Effector CD8-positive, alpha-beta T cell (primary cell): Measurements from ENCODE around the gene SERPINA1.

Source experiments
- DNase-seq: peaks from one replicate; lab custom pipeline; 2025; lab: John Stamatoyannopoulos, UW

Gene SERPINA1

GRCh38 chr14:94382716-94383596 is 5.4 kb downstream of the SERPINA1 start:
- no peak for DNase-seq

- no peak for DNase-seq
These were observed 6.2 kb downstream of the SERPINA1 start for GRCh38 chr14:94382099-94382715.

GRCh38 chr14:94381149-94382030 is 7.0 kb downstream of the SERPINA1 start:
- DNase-seq = no peak

DNA sequence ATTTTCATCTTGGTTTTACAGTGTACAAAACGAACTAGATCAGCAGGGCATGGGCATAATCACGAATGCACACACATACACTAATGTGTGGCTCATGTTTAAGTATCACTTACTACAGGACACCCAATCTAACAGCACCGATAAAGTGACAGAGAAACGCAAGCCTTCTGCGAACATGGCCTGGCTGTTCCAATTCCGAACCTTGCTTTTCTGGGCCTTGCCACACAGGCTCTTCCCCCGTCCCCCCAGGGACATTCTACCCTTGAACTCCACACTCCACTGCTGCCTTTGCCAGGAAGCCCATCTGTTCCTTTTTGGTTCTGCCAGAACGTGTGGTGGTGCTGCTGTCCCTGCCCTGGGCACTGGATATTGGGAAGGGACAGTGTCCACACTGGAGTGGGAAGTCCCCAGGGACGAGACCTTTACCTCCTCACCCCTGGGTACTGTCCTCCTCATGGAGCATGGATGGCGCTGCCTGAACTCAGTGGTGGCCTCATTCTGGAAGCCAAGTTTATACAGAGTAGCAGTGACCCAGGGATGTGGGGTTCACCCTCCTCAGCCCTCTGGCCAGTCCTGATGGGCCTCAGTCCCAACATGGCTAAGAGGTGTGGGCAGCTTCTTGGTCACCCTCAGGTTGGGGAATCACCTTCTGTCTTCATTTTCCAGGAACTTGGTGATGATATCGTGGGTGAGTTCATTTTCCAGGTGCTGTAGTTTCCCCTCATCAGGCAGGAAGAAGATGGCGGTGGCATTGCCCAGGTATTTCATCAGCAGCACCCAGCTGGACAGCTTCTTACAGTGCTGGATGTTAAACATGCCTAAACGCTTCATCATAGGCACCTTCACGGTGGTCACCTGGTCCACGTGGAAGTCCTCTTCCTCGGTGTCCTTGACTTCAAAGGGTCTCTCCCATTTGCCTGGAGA is 7.9 kb downstream of the SERPINA1 start:
- DNase-seq = no peak

DNA sequence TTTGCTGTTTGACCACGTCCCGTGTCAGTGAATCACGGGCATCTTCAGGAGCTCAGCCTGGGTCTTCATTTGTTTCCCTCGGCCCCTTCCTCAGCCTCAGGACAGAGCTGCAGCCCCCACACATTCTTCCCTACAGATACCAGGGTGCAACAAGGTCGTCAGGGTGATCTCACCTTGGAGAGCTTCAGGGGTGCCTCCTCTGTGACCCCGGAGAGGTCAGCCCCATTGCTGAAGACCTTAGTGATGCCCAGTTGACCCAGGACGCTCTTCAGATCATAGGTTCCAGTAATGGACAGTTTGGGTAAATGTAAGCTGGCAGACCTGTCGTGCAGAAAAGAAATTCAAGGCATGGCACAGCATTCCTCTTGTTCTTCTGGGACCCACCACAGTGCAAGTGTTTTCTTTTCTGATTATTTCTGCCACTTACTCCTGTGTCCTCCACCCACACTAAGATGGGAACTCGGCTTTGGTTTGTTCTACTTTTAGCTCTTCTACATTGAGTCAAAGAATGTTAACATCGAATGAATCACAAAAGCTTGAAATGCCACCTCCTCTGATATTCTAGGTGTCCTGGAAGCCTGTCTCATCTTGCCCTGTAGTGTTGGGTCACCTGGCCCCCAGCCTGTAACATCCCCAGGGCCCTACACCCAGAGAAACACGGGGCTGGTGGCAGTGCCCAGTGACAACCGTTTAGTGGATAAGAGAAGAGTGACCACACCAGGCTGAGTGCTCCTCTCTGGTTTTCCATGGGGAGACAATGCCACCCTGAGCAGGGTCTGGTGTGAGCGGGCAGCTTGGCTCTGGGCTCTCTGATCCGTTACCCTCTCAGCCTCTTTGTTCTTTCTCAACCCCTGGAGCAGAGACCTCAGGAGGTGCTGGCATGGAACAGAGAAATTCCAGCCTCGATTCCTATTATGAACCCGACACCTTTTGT is 8.8 kb downstream of the SERPINA1 start:
- no peak for DNase-seq

DNA sequence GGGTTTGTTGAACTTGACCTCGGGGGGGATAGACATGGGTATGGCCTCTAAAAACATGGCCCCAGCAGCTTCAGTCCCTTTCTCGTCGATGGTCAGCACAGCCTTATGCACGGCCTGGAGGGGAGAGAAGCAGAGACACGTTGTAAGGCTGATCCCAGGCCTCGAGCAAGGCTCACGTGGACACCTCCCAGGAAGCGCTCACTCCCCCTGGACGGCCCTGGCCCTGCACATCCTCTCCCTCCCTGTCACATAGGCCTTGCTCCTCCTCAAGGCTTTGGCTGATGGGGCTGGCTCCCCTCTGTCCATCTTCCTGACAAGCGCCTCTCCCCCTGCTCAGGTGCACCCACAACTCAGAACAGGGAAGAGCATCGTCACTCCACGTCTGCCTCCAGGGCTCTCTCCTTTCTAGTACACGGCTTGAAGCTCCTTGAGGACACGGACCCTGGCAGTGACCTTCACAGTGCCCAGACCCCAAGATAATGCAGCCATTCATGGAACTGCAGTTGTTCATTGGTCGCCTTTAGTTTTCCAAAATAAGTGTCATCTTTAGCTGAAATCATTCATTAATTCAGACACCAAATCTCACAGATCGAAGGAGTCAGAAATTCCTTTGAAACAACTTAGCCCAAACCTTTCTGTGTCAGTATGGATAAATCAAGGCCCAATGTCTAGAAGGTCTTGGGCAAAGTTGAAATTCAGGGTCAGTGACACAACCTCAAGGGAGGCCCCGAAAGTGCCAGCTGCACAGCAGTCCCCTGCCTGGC is 9.7 kb downstream of the SERPINA1 start:
- DNase-seq = no peak

GRCh38 chr14:94377866-94378470 is 10.4 kb downstream of the SERPINA1 start:
- DNase-seq = no peak

DNA sequence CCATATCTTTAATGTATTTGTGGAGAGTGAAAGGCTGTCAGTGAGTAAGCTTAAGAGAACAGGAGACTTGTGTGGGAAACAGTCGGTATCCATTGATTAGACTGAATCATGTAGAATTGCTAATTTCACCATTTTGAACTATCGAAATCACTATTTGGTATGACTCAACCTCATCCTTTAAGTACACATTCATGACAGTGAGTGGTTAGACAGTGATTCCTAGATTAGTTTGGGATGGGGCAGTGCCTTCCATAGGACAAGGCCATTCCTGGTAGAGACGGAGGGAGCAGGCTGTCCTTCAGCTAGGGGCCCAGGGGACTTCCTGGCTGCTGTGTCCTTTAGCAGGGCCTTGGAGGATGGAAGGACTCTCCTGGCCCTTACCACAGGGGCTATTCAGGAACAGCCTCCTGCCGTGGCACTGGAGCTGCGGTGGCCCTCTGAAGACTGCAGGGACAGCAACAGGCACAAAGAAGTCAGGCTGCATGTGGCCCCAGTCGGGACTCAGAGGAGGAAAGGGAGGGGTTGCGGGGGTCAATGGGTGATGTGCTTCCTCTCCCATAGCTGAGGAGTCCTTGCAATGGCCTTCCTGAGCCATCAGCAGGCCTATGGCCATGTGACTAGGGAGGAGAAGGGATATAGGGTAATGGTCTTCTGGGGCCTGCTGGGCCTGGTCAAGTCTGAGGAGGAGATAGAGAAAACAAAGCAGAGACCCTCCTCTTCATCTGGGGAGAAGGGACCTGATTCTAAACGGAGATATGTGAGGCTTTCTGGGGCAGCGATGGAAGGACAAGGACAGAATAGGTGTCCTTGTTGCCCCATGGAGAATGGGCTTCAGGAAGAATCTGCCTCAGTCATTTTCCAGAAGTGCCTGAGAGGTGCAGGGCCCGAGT is 11.2 kb downstream of the SERPINA1 start:
- DNase-seq = no peak

DNA sequence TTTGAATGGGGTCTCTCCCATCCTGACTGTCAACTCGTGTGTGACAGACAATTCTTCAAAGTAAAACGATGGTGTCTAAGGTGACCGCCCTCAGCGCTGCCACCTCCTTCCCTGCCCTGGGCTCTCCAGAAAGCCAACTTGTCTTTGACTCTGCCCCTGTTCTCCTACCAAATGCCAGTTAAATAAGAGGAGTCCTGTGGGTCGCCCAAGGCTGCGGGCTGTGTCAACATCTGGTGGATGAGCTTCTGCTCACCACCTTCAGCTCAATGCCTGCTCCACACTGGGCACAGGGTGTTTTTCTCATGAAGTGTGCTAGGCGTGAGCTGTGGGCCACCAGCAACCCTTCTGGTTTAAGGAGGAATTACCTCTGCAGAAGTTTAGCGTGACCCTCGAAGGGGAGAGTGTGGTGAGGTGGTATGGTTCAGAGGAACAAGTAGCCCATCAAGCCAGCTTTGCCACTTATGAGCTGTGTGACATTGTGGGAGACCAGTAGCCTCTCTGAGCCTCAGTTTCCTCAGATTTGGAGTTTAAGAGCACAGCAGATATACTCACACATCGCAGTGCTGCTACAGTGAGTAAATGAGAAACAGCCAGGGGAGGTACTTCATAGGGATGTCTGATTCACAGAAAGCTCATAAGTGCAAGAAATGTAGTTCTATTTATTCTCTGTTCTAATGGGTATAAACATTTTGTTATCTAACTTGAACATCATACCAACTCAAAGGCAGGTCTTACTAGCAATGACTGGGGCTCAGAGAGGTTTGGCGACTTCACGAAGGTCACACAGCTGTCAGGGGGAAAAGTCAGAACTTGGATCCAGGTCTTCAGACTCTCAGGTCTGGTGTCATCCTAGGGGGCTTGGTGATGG is 12.1 kb downstream of the SERPINA1 start:
- DNase-seq = no peak

- no peak for DNase-seq
These were observed 12.8 kb downstream of the SERPINA1 start for GRCh38 chr14:94375552-94376107.

- no peak for DNase-seq
These were observed 13.6 kb downstream of the SERPINA1 start for GRCh38 chr14:94374749-94375260.

DNA sequence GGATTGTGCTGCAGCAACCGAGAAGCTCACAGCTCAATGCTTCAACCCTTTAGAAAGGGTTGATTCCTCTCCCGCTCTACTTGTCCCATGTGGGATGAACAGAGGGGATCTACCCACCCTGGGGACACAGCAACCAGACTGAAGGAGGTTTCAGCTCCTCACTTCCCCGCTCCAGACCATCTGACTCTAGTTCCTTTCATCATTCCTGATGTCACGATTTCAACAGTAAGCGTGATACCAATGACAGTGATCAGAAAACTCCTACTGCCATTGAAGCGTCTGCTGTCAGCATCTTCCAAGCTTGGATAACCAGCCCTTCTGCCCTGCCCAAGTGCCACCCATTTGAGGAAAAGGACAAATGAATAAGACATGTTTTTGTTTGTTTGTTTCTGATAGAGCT is 14.3 kb downstream of the SERPINA1 start:
- DNase-seq = no peak

DNA sequence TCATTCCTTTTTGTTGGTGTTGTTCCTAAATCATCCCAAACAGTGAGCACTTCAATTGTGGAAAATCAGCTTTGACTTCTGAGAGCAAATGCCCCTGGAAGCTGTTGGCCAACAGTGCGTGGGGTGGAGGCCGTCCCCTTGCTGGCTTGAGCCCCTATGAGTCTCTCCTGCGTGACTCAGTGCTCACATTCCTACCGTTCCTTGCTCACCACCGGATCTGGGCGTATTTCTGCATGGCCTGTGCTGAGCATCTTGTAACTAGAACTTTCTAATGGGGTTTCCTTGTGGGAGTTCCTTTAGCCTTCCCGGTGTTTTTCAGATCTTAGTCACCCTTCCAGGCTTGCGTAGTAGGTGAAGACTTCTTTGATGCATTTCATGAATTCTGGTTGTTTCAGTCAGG is 14.7 kb downstream of the SERPINA1 start:
- DNase-seq = no peak

- DNase-seq = no peak
These were observed 16.3 kb downstream of the SERPINA1 start for GRCh38 chr14:94372021-94372605.

- no peak for DNase-seq
These were observed 17.9 kb downstream of the SERPINA1 start for GRCh38 chr14:94370524-94370910.
